ENCODE results near the gene ASPSCR1. TPM values are rescaled to one million over a fixed set of nuclear protein-coding genes. Genes with fewer than 3 reads are reported as not detected.

ASPSCR1 gene
- total and polyA plus RNA-seq, 2 of the 13 experiments (the other 11 are each of a cell fraction or from before 2014, with no cell fraction given), result 274 to 314 TPM

DNA sequence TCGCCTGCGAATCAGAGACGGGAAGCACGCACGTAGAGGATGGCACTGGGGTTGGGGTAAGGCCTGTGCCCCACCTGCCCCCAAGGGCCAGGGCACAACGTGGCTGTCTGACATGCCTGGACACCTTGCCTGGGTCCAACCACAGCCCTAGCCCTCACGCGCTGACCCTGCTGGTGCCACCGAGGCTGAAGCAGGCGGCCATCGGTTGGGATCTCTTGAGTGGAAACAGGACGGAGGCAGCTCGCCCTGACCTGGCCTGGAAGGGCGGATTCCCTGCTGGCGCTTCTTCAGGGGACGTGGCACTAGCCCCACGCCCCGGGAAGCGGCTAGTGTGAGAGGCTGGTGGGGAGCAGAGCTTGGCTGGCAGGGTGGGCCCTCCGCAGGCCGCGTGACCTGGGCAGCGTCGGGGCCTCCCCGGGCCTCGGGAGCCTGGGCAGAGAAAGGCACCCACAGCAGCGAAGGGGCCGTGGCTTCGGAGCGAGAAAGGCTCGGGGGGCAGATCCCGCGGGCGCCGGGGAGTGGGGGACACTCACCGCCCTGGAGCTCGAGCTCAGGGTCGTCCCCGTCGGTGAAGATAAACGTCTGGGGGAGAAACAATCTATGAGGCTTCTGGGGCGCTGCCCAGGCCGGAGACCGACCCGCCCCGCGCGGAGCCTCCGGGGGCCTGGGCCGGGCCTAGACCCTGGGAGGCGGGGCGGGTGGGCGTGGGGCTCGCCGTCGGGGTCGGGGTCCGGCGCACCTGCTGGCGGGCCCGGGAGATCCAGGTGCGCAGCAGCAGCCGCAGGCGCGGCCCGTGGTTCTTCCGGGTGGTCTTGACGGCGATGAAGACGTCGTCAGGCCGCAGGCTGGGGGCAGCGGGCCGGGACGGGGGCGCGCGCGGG, 73.6 kb downstream of the ASPSCR1 start (continued):
- TF ChIP-seq, protein P1, sequence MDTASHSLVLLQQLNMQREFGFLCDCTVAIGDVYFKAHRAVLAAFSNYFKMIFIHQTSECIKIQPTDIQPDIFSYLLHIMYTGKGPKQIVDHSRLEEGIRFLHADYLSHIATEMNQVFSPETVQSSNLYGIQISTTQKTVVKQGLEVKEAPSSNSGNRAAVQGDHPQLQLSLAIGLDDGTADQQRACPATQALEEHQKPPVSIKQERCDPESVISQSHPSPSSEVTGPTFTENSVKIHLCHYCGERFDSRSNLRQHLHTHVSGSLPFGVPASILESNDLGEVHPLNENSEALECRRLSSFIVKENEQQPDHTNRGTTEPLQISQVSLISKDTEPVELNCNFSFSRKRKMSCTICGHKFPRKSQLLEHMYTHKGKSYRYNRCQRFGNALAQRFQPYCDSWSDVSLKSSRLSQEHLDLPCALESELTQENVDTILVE (CRISPR knock-in tag; IDR thresholded peaks at IDR 0.05), result no peak
- TF ChIP-seq, protein P2, sequence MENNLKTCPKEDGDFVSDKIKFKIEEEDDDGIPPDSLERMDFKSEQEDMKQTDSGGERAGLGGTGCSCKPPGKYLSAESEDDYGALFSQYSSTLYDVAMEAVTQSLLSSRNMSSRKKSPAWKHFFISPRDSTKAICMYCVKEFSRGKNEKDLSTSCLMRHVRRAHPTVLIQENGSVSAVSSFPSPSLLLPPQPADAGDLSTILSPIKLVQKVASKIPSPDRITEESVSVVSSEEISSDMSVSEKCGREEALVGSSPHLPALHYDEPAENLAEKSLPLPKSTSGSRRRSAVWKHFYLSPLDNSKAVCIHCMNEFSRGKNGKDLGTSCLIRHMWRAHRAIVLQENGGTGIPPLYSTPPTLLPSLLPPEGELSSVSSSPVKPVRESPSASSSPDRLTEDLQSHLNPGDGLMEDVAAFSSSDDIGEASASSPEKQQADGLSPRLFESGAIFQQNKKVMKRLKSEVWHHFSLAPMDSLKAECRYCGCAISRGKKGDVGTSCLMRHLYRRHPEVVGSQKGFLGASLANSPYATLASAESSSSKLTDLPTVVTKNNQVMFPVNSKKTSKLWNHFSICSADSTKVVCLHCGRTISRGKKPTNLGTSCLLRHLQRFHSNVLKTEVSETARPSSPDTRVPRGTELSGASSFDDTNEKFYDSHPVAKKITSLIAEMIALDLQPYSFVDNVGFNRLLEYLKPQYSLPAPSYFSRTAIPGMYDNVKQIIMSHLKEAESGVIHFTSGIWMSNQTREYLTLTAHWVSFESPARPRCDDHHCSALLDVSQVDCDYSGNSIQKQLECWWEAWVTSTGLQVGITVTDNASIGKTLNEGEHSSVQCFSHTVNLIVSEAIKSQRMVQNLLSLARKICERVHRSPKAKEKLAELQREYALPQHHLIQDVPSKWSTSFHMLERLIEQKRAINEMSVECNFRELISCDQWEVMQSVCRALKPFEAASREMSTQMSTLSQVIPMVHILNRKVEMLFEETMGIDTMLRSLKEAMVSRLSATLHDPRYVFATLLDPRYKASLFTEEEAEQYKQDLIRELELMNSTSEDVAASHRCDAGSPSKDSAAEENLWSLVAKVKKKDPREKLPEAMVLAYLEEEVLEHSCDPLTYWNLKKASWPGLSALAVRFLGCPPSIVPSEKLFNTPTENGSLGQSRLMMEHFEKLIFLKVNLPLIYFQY (CRISPR knock-in tag; IDR thresholded peaks at IDR 0.05; ENCODE audit: borderline replicate concordance), result no peak
- no peak for TF ChIP-seq ZNF256 (CRISPR knock-in tag; conservative IDR thresholded peaks at IDR 0.05)
- TF ChIP-seq RARA (CRISPR knock-in tag; IDR thresholded peaks at IDR 0.05), result no peak
- TF ChIP-seq ZNF205 (CRISPR knock-in tag; IDR thresholded peaks at IDR 0.05), result no peak
- no peak for TF ChIP-seq KDM5B (CRISPR knock-in tag; IDR thresholded peaks at IDR 0.05; ENCODE audit: borderline replicate concordance)
- 0 out of 2 replicates have a peak, but pooled peaks have one; percentile 18 for TF ChIP-seq MXD4 (CRISPR knock-in tag; IDR thresholded peaks at IDR 0.05)
- peak; percentile 34; the same call in 1 of the 2 replicates for TF ChIP-seq AHR (CRISPR knock-in tag; IDR thresholded peaks at IDR 0.05)
- no peak for TF ChIP-seq ZMYM2 (CRISPR knock-in tag; IDR thresholded peaks at IDR 0.05)
- TF ChIP-seq MBD4 (IDR thresholded peaks at IDR 0.05; ENCODE audit: borderline replicate concordance, low read length), result no peak
- TF ChIP-seq JDP2 (CRISPR knock-in tag; IDR thresholded peaks at IDR 0.05; ENCODE audit: borderline replicate concordance), result no peak
- peak; percentile 74 for TF ChIP-seq WIZ (CRISPR knock-in tag; IDR thresholded peaks at IDR 0.05)
- TF ChIP-seq, protein P3, sequence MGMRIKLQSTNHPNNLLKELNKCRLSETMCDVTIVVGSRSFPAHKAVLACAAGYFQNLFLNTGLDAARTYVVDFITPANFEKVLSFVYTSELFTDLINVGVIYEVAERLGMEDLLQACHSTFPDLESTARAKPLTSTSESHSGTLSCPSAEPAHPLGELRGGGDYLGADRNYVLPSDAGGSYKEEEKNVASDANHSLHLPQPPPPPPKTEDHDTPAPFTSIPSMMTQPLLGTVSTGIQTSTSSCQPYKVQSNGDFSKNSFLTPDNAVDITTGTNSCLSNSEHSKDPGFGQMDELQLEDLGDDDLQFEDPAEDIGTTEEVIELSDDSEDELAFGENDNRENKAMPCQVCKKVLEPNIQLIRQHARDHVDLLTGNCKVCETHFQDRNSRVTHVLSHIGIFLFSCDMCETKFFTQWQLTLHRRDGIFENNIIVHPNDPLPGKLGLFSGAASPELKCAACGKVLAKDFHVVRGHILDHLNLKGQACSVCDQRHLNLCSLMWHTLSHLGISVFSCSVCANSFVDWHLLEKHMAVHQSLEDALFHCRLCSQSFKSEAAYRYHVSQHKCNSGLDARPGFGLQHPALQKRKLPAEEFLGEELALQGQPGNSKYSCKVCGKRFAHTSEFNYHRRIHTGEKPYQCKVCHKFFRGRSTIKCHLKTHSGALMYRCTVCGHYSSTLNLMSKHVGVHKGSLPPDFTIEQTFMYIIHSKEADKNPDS (CRISPR knock-in tag; IDR thresholded peaks at IDR 0.05), result no peak
- TF ChIP-seq, protein P4, sequence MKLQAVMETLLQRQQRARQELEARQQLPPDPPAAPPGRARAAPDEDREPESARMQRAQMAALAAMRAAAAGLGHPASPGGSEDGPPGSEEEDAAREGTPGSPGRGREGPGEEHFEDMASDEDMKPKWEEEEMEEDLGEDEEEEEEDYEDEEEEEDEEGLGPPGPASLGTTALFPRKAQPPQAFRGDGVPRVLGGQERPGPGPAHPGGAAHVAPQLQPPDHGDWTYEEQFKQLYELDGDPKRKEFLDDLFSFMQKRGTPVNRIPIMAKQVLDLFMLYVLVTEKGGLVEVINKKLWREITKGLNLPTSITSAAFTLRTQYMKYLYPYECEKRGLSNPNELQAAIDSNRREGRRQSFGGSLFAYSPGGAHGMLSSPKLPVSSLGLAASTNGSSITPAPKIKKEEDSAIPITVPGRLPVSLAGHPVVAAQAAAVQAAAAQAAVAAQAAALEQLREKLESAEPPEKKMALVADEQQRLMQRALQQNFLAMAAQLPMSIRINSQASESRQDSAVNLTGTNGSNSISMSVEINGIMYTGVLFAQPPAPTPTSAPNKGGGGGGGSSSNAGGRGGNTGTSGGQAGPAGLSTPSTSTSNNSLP (IDR thresholded peaks at IDR 0.05; ENCODE audit: low read depth, low read length), result no peak
- no peak for TF ChIP-seq ZNF235 (CRISPR knock-in tag; IDR thresholded peaks at IDR 0.05; ENCODE audit: borderline replicate concordance)
- no peak for TF ChIP-seq ZBTB21 (CRISPR knock-in tag; IDR thresholded peaks at IDR 0.05)
- 0 out of 2 replicates have a peak, but pooled peaks have one; percentile 38 for TF ChIP-seq HIVEP1 (CRISPR knock-in tag; IDR thresholded peaks at IDR 0.05)
- peak; percentile 16; the same call in 1 of the 2 replicates for TF ChIP-seq PHF20 (CRISPR knock-in tag; IDR thresholded peaks at IDR 0.05)
- TF ChIP-seq, protein P5, sequence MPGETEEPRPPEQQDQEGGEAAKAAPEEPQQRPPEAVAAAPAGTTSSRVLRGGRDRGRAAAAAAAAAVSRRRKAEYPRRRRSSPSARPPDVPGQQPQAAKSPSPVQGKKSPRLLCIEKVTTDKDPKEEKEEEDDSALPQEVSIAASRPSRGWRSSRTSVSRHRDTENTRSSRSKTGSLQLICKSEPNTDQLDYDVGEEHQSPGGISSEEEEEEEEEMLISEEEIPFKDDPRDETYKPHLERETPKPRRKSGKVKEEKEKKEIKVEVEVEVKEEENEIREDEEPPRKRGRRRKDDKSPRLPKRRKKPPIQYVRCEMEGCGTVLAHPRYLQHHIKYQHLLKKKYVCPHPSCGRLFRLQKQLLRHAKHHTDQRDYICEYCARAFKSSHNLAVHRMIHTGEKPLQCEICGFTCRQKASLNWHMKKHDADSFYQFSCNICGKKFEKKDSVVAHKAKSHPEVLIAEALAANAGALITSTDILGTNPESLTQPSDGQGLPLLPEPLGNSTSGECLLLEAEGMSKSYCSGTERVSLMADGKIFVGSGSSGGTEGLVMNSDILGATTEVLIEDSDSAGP (CRISPR knock-in tag; IDR thresholded peaks at IDR 0.05; ENCODE audit: borderline replicate concordance), result peak; percentile 80
